ENCODE measurements around the gene CENPX.

The CENPX gene

GRCh38 chr17:82047914-82048570 lies 25.4 kb upstream of the CENPX start:
- in situ Hi-C loops (cut with HindIII; ENCODE audit: low sequenced_read_pairs), result no loop called here
- TF ChIP-seq, protein P1, sequence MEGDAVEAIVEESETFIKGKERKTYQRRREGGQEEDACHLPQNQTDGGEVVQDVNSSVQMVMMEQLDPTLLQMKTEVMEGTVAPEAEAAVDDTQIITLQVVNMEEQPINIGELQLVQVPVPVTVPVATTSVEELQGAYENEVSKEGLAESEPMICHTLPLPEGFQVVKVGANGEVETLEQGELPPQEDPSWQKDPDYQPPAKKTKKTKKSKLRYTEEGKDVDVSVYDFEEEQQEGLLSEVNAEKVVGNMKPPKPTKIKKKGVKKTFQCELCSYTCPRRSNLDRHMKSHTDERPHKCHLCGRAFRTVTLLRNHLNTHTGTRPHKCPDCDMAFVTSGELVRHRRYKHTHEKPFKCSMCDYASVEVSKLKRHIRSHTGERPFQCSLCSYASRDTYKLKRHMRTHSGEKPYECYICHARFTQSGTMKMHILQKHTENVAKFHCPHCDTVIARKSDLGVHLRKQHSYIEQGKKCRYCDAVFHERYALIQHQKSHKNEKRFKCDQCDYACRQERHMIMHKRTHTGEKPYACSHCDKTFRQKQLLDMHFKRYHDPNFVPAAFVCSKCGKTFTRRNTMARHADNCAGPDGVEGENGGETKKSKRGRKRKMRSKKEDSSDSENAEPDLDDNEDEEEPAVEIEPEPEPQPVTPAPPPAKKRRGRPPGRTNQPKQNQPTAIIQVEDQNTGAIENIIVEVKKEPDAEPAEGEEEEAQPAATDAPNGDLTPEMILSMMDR (IDR thresholded peaks at IDR 0.05; ENCODE audit: low read depth, low read length), result no peak
- no peak for DNase-seq (ENCODE audit: low read depth, low spot score)
- no peak overlapping the region for H3K4me3 ChIP-seq (ENCODE audit: low read depth, low read length)

DNA sequence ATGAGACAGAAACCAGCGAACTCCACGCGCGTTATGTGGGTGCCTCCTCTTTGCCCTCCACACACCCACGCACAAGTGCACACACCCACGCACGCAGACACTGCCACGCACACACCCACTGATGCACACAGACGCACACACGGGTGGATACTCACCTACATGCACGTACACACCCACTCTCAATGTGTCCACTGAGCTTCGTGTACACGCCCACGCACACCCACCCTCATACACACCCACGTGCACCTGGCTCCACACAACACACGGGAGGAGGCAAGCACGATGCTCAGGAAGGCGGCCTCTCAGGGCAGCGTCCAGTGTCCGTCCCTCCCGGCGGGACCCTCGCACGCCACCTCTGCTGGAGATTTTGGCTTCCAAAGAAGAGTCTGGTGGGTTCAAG lies 24.7 kb upstream of the CENPX start:
- DNase-seq (ENCODE audit: low read depth, low spot score), result no peak
- in situ Hi-C loops (cut with HindIII; ENCODE audit: low sequenced_read_pairs), result no loop called here
- no peak overlapping the region for H3K4me3 ChIP-seq (ENCODE audit: low read depth, low read length)
- TF ChIP-seq, protein P1 (IDR thresholded peaks at IDR 0.05; ENCODE audit: low read depth, low read length), result no peak

- H3K4me3 ChIP-seq (ENCODE audit: low read depth, low read length), result no peak overlapping the region
- in situ Hi-C loops (cut with HindIII; ENCODE audit: low sequenced_read_pairs), result no loop called here
- DNase-seq (ENCODE audit: low read depth, low spot score), result no peak
- TF ChIP-seq, protein P1 (IDR thresholded peaks at IDR 0.05; ENCODE audit: low read depth, low read length), result no peak
These were observed 24.2 kb upstream of the CENPX start for GRCh38 chr17:82046903-82047302.

DNA sequence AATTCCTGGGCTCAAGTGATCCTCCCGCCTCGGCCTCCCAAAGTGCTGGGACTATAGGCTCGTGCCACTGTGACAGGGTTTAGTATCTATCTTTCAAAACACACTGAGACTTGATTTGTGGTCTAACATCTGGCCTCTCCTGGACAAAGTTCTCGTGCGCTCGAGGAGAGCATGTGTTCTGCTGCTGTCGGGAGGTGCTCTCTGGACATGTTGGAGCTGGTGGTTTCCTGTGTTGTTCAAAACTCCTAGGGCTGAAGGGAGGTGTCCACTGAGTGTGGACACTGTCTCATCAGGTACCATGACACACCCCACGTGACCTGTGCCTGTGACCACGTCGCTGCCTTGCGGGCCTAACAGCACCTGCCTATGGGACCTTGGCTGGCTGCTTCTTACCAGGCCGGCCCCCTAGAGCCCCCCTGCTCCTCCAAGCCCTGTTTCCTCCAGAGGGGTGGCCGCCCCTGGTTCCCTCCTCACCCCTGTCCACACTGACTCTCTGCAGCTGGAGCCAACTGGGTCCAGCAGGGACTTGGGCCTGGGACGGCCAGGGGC lies 23.3 kb upstream of the CENPX start:
- in situ Hi-C loops (cut with HindIII; ENCODE audit: low sequenced_read_pairs), result no loop called here
- H3K4me3 ChIP-seq (ENCODE audit: low read depth, low read length), result no peak overlapping the region
- no peak for DNase-seq (ENCODE audit: low read depth, low spot score)
- TF ChIP-seq, protein P1 (IDR thresholded peaks at IDR 0.05; ENCODE audit: low read depth, low read length), result no peak

- in situ Hi-C loops (cut with HindIII; ENCODE audit: low sequenced_read_pairs), result no loop called here
- TF ChIP-seq, protein P1 (IDR thresholded peaks at IDR 0.05; ENCODE audit: low read depth, low read length), result no peak
- DNase-seq (ENCODE audit: low read depth, low spot score), result no peak
- no peak overlapping the region for H3K4me3 ChIP-seq (ENCODE audit: low read depth, low read length)
These were observed 20.8 kb upstream of the CENPX start for GRCh38 chr17:82043507-82043906.

GRCh38 chr17:82042649-82043048 lies 20.0 kb upstream of the CENPX start:
- in situ Hi-C loops (cut with HindIII; ENCODE audit: low sequenced_read_pairs), result no loop called here
- H3K4me3 ChIP-seq (ENCODE audit: low read depth, low read length), result no peak overlapping the region
- DNase-seq (ENCODE audit: low read depth, low spot score), result no peak
- TF ChIP-seq, protein P1 (IDR thresholded peaks at IDR 0.05; ENCODE audit: low read depth, low read length), result no peak
